ENCODE results near the gene C4orf50. TPM values are rescaled to one million over a fixed set of nuclear protein-coding genes. Genes with fewer than 3 reads are reported as not detected.

Gene C4orf50
- total RNA-seq, 1 donor from 2014 or later = 2.3 TPM

DNA sequence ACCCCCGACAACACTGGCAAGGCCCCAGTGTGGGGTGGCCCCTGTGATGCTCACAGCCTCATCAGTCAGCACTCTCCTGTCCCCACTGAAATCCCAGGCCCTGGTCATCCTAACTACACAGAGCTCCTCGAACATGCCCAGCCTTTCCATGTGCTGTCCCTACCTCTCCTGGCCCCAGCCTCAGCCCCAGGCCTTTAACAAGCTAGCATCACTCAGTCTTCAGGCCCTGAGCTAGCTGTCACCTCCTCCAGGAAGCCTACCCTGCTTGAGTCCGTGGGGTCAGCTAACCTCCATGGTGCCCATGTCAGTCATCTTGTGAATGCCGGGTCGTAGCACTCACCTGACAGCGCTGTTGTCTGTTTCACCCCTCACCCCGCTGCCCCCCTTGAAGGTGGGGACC, 25.6 kb upstream of the C4orf50 start:
- intact Hi-C loops (cut with micrococcal nuclease) = no loop called here

DNA sequence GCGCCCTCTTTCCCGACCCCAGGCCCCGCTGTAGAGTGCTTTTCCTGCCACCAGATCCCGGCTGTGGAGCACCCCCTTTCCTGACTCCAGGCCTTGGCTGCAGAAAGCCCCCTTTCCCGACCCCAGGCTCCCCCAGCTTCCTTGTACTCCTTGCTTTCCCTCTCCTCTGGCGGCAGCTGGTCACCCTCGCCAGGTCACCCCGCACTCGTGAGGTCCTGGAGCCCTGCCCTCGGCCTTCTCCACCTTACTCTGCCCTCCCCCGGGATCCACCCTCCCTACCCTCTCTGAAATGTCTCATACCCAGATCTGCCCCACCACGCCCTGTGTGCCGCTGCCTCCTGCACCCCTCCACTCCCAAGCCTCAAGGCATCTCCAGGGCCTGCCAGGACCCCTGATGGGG, 25.0 kb upstream of the C4orf50 start:
- intact Hi-C loops (cut with micrococcal nuclease) = no loop called here

- intact Hi-C loops (cut with micrococcal nuclease) = no loop called here
Observed at GRCh38 chr4:6042293-6043063, 24.2 kb upstream of the C4orf50 start.

- intact Hi-C loops (cut with micrococcal nuclease) = no loop called here
Observed at GRCh38 chr4:6041800-6042199, 23.6 kb upstream of the C4orf50 start.

- intact Hi-C loops (cut with micrococcal nuclease) = no loop called here
Observed at GRCh38 chr4:6038711-6039110, 20.5 kb upstream of the C4orf50 start.

DNA sequence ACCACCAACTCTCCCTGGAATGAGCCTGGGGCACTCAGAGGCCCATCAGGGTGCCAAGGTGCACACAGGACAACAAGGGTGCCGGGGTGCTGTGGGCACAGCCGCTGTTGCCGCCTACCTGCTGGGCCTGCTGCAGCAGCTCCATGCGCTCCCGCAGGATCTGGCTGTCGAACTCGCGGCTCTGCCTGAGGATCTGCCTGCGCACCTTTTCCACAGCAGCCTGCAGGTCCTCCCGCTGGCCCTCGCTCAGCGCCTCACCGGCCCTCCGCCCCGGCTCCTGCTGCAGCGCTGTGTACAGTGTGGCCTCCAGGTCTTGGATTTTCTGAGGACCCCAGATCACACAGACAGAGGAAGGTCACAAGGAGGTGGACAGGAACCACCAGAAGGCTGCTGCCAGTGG, 17.6 kb upstream of the C4orf50 start:
- intact Hi-C loops (cut with micrococcal nuclease) = no loop called here

DNA sequence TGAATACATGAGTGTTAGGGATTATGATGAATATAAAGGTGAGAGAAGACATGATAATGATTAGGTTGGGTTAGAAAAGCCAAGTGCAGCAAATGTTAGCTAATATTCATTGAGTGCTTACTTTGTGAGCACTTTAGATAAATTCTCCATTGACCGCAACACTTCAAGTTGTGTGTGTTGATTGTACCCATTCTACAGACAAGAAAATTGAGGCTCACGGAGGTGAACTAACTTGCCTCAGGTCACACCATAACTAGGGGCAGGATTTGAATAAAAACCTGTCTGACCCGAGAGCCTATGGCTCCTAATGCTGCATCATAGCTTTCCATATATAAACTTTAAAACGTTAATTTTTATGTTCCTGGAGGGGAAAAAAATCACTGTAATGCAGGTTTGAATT, 15.2 kb upstream of the C4orf50 start:
- intact Hi-C loops (cut with micrococcal nuclease) = no loop called here

- intact Hi-C loops (cut with micrococcal nuclease) = no loop called here
Observed at GRCh38 chr4:6032249-6033244, 14.3 kb upstream of the C4orf50 start.

GRCh38 chr4:6031846-6032245, 13.6 kb upstream of the C4orf50 start:
- intact Hi-C loops (cut with micrococcal nuclease) = no loop called here

GRCh38 chr4:6030679-6031078, 12.4 kb upstream of the C4orf50 start:
- intact Hi-C loops (cut with micrococcal nuclease) = no loop called here

DNA sequence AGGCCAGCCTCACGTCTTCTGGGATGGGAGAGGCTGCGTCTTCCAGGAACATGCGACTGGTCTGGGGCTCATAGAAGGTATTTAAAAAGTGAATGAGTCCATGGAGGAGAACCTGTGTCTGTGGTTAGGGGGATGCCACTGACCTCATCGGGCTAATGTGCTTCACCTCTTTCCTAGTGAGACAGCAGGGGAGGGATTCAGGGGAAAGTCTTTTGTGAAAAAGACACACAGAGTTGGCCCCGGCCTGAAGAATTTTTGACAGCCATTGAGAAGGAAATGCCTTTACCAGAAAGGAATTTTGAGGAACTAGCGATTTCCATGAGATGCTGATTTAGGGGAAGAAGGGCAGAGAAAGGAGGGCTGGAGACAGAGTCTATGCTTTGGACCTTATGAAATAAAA, 11.0 kb upstream of the C4orf50 start:
- intact Hi-C loops (cut with micrococcal nuclease) = no loop called here

GRCh38 chr4:6028168-6028567, 9.9 kb upstream of the C4orf50 start:
- intact Hi-C loops (cut with micrococcal nuclease) = no loop called here

GRCh38 chr4:6027392-6027791, 9.2 kb upstream of the C4orf50 start:
- intact Hi-C loops (cut with micrococcal nuclease) = no loop called here

DNA sequence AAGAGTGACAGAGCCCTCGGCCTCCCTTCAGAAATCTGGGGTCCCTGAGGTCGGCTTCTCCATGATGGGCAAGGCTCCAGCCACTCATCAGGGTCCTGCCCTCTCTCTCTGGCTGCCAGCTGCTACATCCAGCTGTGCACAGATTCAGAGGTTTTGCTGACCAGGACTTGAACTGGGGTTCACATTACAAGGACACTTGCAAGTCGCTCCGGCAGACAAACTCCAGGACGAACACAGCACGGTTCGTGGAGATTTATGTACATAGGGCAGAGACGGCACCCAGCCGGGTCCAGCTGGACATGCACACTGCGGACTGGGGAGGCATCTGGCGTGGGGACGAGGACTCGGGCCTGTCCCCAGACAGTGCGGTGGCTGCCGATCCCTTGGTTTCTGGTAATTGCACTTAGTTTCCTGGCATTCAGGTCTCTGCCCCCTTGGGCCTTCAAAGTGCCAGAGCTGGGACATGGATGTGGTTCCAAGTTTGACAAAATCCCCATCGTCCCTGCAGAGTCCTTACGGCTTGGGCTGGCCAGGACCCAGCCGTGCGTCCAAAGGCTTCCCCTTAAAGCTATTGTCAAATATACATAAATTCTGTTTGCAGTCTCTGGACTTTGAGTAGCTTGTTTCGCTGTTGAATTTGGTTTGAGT, 6.2 kb upstream of the C4orf50 start:
- intact Hi-C loops (cut with micrococcal nuclease) = no loop called here

DNA sequence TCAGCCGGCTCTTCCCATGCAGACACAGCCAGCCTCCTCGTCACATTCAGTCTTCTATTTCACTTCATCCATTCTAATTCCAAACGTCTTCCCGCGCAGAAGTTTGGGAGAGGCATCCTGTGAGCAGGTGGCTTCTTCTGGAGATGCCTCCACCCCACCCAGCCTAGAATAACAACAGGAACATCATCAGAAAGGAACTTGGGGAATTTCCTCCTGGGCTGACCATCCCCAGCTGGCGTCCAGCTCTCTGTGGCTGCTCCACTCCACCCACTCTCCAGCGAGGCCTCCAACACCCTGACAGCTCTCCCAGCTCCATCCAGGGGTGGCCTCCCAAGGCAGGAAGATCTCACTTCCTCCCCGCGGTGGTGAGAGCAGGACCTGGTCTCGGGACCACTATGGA, 5.5 kb upstream of the C4orf50 start:
- intact Hi-C loops (cut with micrococcal nuclease) = no loop called here

DNA sequence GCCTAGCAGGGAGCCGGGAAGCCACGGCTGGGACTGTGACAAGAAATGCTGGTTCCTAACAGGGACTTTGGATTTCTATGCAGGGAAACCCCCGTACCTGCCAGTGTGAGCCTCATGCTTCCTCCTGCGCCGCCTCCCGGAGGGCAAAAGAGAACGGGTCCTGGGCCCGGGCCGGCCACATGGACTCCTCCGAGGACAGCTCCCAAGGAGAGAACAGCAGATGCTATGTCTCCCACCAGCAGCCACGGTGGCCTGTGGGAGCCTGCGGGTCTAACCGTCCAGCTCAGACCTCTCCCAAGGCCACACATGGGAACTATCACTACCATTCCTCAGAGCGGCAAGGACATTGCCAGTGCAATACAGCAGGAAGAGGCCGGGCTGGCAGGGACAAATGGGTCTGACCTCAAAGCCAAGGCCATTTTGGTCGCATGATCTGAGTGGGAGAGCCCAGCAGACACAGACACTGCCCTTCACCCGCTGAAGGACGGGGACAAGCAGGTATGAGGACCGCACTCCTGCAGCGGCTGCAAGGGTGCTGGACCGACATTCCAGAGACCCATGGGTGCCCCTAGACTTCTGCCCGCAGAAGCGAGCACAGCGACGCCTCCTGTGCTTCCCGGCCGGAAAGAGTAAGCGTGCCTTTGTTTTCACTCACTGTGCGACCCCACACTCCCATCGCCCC, 4.5 kb upstream of the C4orf50 start:
- intact Hi-C loops (cut with micrococcal nuclease) = no loop called here

DNA sequence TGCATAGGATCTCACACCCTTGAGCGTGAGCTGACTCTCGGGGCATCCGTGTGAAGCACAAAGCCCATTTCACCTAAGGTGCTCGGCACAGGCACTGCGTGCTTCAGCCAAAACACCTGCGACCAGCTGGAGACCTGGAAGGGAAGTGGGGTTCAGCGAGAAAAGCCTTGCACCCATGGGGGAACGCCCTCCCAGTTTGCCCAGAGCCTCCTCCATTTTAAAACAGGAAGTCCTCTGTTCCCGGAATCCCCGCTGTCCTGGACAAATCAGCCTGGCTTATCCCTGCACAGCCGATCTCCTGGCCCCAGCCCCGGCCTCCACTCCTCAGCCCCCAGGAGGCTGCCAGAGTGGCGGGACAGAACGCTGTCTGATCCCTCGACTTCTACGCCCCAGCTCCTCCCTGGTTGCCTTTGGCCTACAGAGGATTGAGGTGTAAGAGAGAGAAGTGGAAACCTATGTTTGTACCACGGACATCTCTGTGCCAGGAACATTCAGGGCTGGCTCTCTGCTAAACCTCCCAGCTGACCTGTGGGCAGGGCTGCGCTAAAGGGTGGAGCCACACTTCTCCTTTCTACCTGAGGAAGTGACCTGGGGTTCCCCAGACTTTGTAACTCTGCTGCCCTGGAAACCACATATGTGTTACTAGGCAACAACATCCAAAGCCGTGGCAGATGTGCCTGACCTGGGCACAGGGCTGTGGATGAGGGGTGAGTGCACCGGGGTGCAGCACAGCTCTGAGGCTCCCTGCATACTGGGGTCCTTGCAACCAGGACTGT, 3.8 kb upstream of the C4orf50 start:
- intact Hi-C loops (cut with micrococcal nuclease) = no loop called here

DNA sequence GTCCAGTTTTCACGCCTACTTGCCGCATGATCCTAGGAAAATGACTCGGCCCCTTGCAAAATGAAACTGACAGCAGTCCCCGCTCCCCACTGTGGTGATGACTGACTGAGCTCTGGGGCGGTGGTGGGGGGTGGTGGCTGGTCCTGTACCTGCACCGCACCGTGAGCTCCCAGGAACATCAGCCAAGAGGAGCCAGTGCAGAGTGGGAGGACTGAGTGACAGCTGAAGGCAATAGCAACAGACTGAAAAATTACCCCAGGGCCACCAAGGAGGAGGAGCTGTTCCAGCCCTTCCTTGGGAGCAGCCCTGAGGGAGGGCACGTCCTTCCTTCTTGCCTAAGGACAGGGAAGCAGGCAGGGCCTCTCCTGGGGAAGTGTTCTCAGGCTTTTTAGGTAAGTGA, 2.4 kb upstream of the C4orf50 start:
- intact Hi-C loops (cut with micrococcal nuclease) = no loop called here

- intact Hi-C loops (cut with micrococcal nuclease) = loop anchor here (1.0 kb wide), 1 partner anchor 231 kb away; no protein-coding TSS in a partner anchor
Observed at GRCh38 chr4:6019316-6020263, 1.4 kb upstream of the C4orf50 start.
